ENCODE results near the gene SIK3. TPM values are rescaled to one million over a fixed set of nuclear protein-coding genes. Genes with fewer than 3 reads are reported as not detected.

Gene SIK3
- total and polyA plus RNA-seq, 2 experiments from 2014 or later = 6.1 to 33.9 TPM

GRCh38 chr11:116909245-116909644, 189.0 kb downstream of the SIK3 start:
- Histone ChIP-seq H3K79me2 (replicated peaks; ENCODE audit: insufficient read depth) (0 out of 2 replicates have a peak, but pooled peaks cover 3% of the 10 kb centered on the region), H3K27me3 (ENCODE audit: insufficient read depth) (no peaks in the 10 kb centered on the region), H3K36me3 (ENCODE audit: insufficient read depth) (no peaks in the 10 kb centered on the region), H3K27ac (ENCODE audit: low read depth) (no peak overlapping the region), H3K9me2 (ENCODE audit: insufficient read depth) (no peaks in the 10 kb centered on the region), H3F3A (replicated peaks; ENCODE audit: low read depth) (no peaks in the 10 kb centered on the region), H4K20me1 (replicated peaks; ENCODE audit: insufficient read depth) (no peaks in the 10 kb centered on the region), H3K4me2 (no peak overlapping the region), H3K4me1 (ENCODE audit: insufficient read depth) (no peaks in the 10 kb centered on the region), H3K4me3 (no peak overlapping the region), H2AFZ (no peak overlapping the region)
- ATAC-seq (no peak), DNase-seq (ENCODE audit: low spot score) (no peak)
- no peaks in the 10 kb centered on the region for H3K4me1 Mint-ChIP-seq
- no peaks in the 10 kb centered on the region for H3K9me3 Mint-ChIP-seq
- TF ChIP-seq EZH2phosphoT487 (IDR thresholded peaks at IDR 0.05; ENCODE audit: unreplicated experiment) = no peak
- no peak for TF ChIP-seq ZNF114 (CRISPR knock-in tag; IDR thresholded peaks at IDR 0.05)
- TF ChIP-seq CREB1 (CRISPR knock-in tag; IDR thresholded peaks at IDR 0.05; ENCODE audit: low read depth) = no peak
- TF ChIP-seq ZNF331 (CRISPR knock-in tag; IDR thresholded peaks at IDR 0.05; ENCODE audit: low read depth) = no peak
- no peak for TF ChIP-seq JUNB (IDR thresholded peaks at IDR 0.05; ENCODE audit: unreplicated experiment)
- TF ChIP-seq NANOG (IDR thresholded peaks at IDR 0.05; ENCODE audit: borderline replicate concordance) = no peak
- TF ChIP-seq CTCF (conservative IDR thresholded peaks at IDR 0.05; ENCODE audit: low read depth in 2 of 2) = no peak
- TF ChIP-seq ETS1 (IDR thresholded peaks at IDR 0.05) = no peak
- TF ChIP-seq ZNF462 (CRISPR knock-in tag; IDR thresholded peaks at IDR 0.05) = no peak
- TF ChIP-seq POLR2AphosphoS5 (IDR thresholded peaks at IDR 0.05; ENCODE audit: low read depth) = no peak
- no peak for TF ChIP-seq STAT1 (IDR thresholded peaks at IDR 0.05; ENCODE audit: unreplicated experiment)
- no peak for TF ChIP-seq EZH2 (IDR thresholded peaks at IDR 0.05; ENCODE audit: low read depth, unreplicated experiment)
- TF ChIP-seq REST (IDR thresholded peaks at IDR 0.05; ENCODE audit: unreplicated experiment) = no peak
- no peaks in the 10 kb centered on the region for H3K27me3 Mint-ChIP-seq (ENCODE audit: insufficient read depth, low read depth, poor library complexity)
- no peak overlapping the region for H3K4me3 Mint-ChIP-seq
- no peak overlapping the region for H3K27ac Mint-ChIP-seq
- no peaks in the 10 kb centered on the region for H3K36me3 Mint-ChIP-seq (ENCODE audit: low read depth)

Measured in GM23338 (cell line).